ENCODE data around the gene MARCKS.

DNA sequence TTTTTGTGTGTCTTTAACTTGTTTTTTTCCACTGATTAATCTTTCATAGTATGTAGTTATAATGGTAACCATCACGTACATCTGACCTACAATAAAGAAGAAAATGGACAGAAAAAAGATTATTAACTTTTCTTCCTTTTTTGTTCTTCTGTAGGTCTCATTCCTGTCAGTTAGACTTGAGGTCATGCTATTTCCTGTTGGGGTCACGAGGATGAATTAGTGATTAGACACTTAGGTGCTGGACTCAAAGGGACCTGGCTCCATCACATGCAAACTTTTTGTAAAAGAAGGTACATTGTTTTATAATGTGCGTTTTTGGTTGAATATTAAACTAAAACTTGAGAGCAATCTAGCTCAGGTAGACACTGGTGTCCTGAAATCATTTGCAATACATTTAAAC lies 14.8 kb downstream of the MARCKS start:
- no peak for TF ChIP-seq EZH2phosphoT487 (IDR thresholded peaks at IDR 0.05; ENCODE audit: insufficient read depth, low read depth)
- no peak for TF ChIP-seq EZH2 (IDR thresholded peaks at IDR 0.05; ENCODE audit: insufficient read depth, poor library complexity, severe bottlenecking)
